Measurements from ENCODE around the gene DEFB124.

DEFB124 gene

DNA sequence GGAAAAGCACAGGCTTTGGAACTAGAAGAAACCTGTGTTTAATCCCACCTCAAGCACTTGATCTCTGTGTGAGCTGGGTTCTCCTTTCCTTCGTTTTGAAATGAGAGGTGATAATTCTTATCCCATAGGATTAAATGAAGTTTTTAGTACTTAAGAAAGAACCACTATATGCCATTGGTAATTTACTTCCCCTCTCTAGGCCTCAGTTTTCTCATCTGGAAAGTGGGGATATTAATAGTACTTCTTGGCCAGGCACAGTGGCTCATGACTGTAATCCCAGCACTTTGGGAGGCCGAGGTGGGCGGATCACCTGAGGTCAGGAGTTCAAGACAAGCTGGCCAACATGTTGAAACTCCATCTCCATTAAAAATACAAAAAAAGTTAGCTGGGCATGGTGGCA, 14.2 kb upstream of the DEFB124 start:
- no peaks in the 10 kb centered on the region for H3K9me3 ChIP-seq (ENCODE audit: control insufficient read depth in 2 of 2, low read length in 2 of 2)
- peaks cover 0 to 4% of the 10 kb centered on the region in 2 donors for H3K27me3 ChIP-seq (ENCODE audit: control insufficient read depth in 2 of 2, insufficient read depth in 2 of 2, low read length in 2 of 2)
- no peak overlapping the region for H3K27ac ChIP-seq (ENCODE audit: low read depth in 2 of 2, low read length in 2 of 2)
- H3K4me3 ChIP-seq (ENCODE audit: low read length in 2 of 2) = no peak overlapping the region
- no peak overlapping the region for H3K9ac ChIP-seq (ENCODE audit: low read depth in 1 of 2, low read length in 2 of 2)
- H3K36me3 ChIP-seq (ENCODE audit: control insufficient read depth in 2 of 2, insufficient read depth in 2 of 2, low read length in 2 of 2) = no peaks in the 10 kb centered on the region
- H3K4me1 ChIP-seq (ENCODE audit: control insufficient read depth in 2 of 2, insufficient read depth in 2 of 2, low read length in 2 of 2) = peaks cover 0 to 3% of the 10 kb centered on the region in 2 donors

DNA sequence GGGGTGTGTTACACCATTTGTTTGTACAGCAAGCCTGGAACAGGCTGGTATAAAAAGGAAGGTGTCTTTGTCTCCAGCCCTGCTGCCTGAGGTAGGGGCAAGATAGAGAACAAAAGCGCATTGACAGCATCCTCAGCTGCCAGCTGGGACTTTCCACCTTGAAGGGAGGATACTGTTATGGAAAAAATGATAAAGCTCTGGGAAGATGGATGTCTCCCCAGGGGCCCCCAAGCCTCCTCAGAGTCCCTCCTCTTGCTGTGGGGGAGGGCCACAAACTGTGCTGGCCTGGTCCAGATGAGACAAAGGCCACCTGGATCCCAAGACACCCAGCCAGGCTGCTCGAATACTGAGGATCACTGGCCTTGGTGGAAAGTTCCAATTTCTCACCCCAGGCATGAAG, 13.2 kb upstream of the DEFB124 start:
- Histone ChIP-seq H3K4me1 (ENCODE audit: control insufficient read depth in 2 of 2, insufficient read depth in 2 of 2, low read length in 2 of 2) (peaks cover 0 to 3% of the 10 kb centered on the region in 2 donors), H3K9me3 (ENCODE audit: control insufficient read depth in 2 of 2, low read length in 2 of 2) (no peaks in the 10 kb centered on the region), H3K27me3 (ENCODE audit: control insufficient read depth in 2 of 2, insufficient read depth in 2 of 2, low read length in 2 of 2) (peaks cover 0 to 4% of the 10 kb centered on the region in 2 donors), H3K36me3 (ENCODE audit: control insufficient read depth in 2 of 2, insufficient read depth in 2 of 2, low read length in 2 of 2) (no peaks in the 10 kb centered on the region), H3K27ac (ENCODE audit: low read depth in 2 of 2, low read length in 2 of 2) (no peak overlapping the region), H3K9ac (ENCODE audit: low read depth in 1 of 2, low read length in 2 of 2) (no peak overlapping the region), H3K4me3 (ENCODE audit: low read length in 2 of 2) (no peak overlapping the region)

DNA sequence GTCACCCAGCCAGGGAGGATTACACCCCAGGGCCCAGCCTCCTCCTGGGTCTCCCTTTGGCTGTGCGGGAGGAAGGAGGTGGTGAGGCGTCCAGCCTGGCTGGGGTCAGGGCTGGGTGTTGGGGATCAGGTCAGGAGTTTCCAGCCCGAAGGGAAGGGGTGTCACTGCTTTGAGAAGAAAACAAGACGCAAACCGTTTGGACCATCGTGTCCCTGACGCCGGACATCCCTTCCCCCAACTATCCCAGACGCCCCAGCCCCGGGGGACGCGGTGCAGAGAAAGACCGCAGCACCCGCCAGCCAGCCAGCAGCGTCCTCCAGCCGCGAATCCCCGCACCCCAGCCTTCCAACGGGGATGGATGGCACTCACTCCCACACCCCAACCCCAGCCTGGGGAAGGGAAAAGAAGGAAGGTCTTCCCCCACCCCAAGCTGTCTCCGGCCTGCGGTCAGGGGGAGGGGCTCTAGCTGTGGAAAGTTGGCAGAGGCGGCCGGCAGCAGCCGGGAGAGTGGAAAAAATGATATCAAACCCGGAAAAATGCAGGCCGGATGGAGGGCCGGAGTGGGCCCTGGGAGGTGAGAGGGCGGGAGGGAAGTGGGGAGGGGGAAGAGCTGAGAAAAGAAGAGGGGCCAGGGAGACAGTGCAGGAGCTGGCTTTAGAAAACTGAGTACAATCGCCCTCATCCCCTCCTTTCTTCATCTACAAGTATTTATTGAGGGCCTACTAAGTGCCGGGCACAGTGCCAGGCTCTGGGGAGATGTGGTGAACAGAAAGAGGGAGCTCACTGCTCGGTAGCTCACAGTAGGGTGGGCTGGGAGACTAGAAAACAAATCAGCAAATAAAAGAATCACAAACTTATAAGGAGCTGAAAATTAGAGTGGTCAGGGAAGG, 10.8 kb upstream of the DEFB124 start:
- Histone ChIP-seq H3K27ac (ENCODE audit: low read depth in 2 of 2, low read length in 2 of 2) (peak overlapping the region; percentile 72 to 80), H3K4me1 (ENCODE audit: control insufficient read depth in 2 of 2, insufficient read depth in 2 of 2, low read length in 2 of 2) (peaks cover 0 to 3% of the 10 kb centered on the region in 2 donors), H3K4me3 (ENCODE audit: low read length in 2 of 2) (peak overlapping the region; percentile 10 to 20), H3K36me3 (ENCODE audit: control insufficient read depth in 2 of 2, insufficient read depth in 2 of 2, low read length in 2 of 2) (no peaks in the 10 kb centered on the region), H3K27me3 (ENCODE audit: control insufficient read depth in 2 of 2, insufficient read depth in 2 of 2, low read length in 2 of 2) (peaks cover 0 to 4% of the 10 kb centered on the region in 2 donors), H3K9ac (ENCODE audit: low read depth in 1 of 2, low read length in 2 of 2) (peak overlapping the region; percentile 24 to 25), H3K9me3 (ENCODE audit: control insufficient read depth in 2 of 2, low read length in 2 of 2) (no peaks in the 10 kb centered on the region)

DNA sequence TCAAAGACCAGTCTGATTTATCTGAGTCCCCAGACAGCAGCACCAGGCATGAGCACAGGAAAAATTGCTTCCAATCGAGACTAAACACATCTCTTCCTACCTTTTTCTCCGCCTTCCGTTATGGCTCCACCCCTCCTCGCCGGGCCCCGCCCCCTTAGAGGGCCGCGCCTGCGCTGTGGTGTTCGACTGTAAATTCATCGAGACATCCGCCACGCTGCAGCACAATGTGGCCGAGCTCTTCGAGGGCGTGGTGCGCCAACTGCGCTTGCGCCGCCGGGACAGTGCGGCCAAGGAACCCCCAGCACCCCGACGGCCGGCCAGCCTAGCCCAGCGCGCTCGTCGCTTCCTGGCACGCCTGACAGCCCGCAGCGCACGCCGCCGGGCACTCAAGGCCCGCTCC, 9.1 kb upstream of the DEFB124 start:
- Histone ChIP-seq H3K27ac (ENCODE audit: low read depth in 2 of 2, low read length in 2 of 2) (no peak overlapping the region), H3K27me3 (ENCODE audit: control insufficient read depth in 2 of 2, insufficient read depth in 2 of 2, low read length in 2 of 2) (peaks cover 0 to 4% of the 10 kb centered on the region in 2 donors), H3K4me1 (ENCODE audit: control insufficient read depth in 2 of 2, insufficient read depth in 2 of 2, low read length in 2 of 2) (peaks cover 0 to 3% of the 10 kb centered on the region in 2 donors), H3K4me3 (ENCODE audit: low read length in 2 of 2) (no peak overlapping the region), H3K36me3 (ENCODE audit: control insufficient read depth in 2 of 2, insufficient read depth in 2 of 2, low read length in 2 of 2) (no peaks in the 10 kb centered on the region), H3K9me3 (ENCODE audit: control insufficient read depth in 2 of 2, low read length in 2 of 2) (no peaks in the 10 kb centered on the region), H3K9ac (ENCODE audit: low read depth in 1 of 2, low read length in 2 of 2) (no peak overlapping the region)

DNA sequence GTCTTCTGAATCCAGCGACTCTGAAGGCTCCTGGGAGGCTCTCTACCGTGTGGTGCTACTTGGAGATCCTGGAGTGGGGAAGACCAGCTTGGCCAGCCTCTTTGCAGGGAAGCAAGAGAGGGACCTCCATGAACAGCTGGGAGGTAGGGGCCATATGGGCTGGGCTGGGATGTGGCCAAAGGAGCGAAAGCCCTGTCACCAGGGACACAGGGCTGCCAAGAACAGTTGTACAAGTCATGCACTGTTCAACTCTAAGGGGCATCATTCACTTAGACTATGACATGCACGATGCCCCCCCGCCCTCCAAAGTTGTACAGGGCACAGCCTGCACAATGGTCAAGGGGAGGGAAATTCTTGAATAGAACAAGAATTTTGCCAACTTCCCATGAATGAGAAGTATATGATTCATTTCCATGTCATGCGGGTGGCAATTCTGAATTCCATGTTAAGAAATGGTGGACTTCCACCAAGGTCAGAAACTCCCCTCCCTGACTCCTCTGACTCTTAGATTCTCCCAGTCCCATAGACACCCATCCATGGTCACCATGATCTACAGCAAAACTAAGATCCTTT, 1.8 kb upstream of the DEFB124 start:
- no peak overlapping the region for H3K27ac ChIP-seq (ENCODE audit: low read depth in 2 of 2, low read length in 2 of 2)
- no peak overlapping the region for H3K9ac ChIP-seq (ENCODE audit: low read depth in 1 of 2, low read length in 2 of 2)
- no peaks in the 10 kb centered on the region for H3K36me3 ChIP-seq (ENCODE audit: control insufficient read depth in 2 of 2, insufficient read depth in 2 of 2, low read length in 2 of 2)
- no peak overlapping the region for H3K4me3 ChIP-seq (ENCODE audit: low read length in 2 of 2)
- H3K27me3 ChIP-seq (ENCODE audit: control insufficient read depth in 2 of 2, insufficient read depth in 2 of 2, low read length in 2 of 2) = peaks cover 5 to 8% of the 10 kb centered on the region in 2 donors
- H3K9me3 ChIP-seq (ENCODE audit: control insufficient read depth in 2 of 2, low read length in 2 of 2) = no peaks in the 10 kb centered on the region
- peaks cover 0 to 4% of the 10 kb centered on the region in 2 donors for H3K4me1 ChIP-seq (ENCODE audit: control insufficient read depth in 2 of 2, insufficient read depth in 2 of 2, low read length in 2 of 2)

DNA sequence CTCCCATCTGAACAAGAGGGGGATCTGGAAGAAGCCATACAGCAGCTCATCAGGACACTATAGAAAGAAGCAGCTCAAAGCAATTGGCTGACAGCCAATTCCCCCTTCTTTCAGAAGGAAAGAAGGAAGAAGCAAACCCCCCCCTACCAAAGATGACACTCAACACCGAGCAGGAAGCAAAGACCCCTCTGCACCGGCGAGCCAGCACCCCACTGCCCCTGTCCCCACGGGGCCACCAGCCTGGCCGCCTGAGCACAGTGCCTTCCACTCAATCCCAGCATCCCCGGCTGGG, 1.3 kb upstream of the DEFB124 start:
- Histone ChIP-seq H3K36me3 (ENCODE audit: control insufficient read depth in 2 of 2, insufficient read depth in 2 of 2, low read length in 2 of 2) (no peaks in the 10 kb centered on the region), H3K27ac (ENCODE audit: low read depth in 2 of 2, low read length in 2 of 2) (no peak overlapping the region), H3K27me3 (ENCODE audit: control insufficient read depth in 2 of 2, insufficient read depth in 2 of 2, low read length in 2 of 2) (peaks cover 5 to 8% of the 10 kb centered on the region in 2 donors), H3K4me1 (ENCODE audit: control insufficient read depth in 2 of 2, insufficient read depth in 2 of 2, low read length in 2 of 2) (peaks cover 0 to 4% of the 10 kb centered on the region in 2 donors), H3K9ac (ENCODE audit: low read depth in 1 of 2, low read length in 2 of 2) (no peak overlapping the region), H3K4me3 (ENCODE audit: low read length in 2 of 2) (peak overlapping the region in 1 of 2 donors; percentile 61), H3K9me3 (ENCODE audit: control insufficient read depth in 2 of 2, low read length in 2 of 2) (no peaks in the 10 kb centered on the region)

DNA sequence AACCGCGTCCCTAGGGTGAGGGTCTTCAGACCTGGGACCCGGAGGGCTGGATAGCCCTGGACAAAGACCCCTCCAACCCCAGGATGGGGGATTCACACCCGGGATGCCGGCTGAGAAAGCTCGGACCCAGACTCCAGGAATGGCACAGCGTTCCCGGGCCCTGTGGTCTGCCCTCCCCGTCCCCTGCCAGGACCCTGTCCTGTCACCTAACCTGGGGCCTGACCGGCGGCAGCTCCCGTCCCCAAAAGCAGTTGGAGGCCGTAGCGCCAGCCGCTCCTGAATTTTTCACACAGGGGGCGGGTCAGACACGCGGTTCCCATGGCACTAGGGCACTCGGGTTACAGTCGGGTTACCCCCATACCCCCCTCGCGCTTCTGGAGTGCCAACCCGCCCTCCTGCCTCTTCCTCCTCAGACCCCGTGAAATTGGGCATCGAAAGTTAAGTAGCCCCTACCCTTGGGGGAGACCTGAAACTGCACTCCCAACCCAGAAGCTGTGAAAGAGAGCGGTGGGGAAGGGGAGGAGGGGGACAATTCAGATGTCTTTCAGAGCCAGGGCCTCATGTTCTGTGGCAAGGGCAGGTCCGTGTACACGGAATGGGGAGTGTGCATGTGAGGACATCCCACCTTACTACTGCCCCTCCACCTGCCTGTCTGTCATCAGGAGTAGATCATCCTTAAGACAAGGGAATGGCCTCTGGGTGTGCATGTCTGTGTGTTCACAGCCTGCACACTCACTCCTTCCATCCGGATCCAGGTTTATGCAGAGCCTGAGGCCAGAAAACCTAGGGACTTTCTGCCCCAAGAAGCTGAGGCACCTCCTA, 756 bp upstream of the DEFB124 start:
- H3K36me3 ChIP-seq (ENCODE audit: control insufficient read depth in 2 of 2, insufficient read depth in 2 of 2, low read length in 2 of 2) = no peaks in the 10 kb centered on the region
- H3K27me3 ChIP-seq (ENCODE audit: control insufficient read depth in 2 of 2, insufficient read depth in 2 of 2, low read length in 2 of 2) = peaks cover 5 to 8% of the 10 kb centered on the region in 2 donors
- H3K27ac ChIP-seq (ENCODE audit: low read depth in 2 of 2, low read length in 2 of 2) = peak overlapping the region in 1 of 2 donors; percentile 21
- H3K9me3 ChIP-seq (ENCODE audit: control insufficient read depth in 2 of 2, low read length in 2 of 2) = no peaks in the 10 kb centered on the region
- H3K9ac ChIP-seq (ENCODE audit: low read depth in 1 of 2, low read length in 2 of 2) = peak overlapping the region; percentile 34 to 58
- H3K4me3 ChIP-seq (ENCODE audit: low read length in 2 of 2) = peak overlapping the region; percentile 40 to 61
- H3K4me1 ChIP-seq (ENCODE audit: control insufficient read depth in 2 of 2, insufficient read depth in 2 of 2, low read length in 2 of 2) = peaks cover 0 to 4% of the 10 kb centered on the region in 2 donors

DNA sequence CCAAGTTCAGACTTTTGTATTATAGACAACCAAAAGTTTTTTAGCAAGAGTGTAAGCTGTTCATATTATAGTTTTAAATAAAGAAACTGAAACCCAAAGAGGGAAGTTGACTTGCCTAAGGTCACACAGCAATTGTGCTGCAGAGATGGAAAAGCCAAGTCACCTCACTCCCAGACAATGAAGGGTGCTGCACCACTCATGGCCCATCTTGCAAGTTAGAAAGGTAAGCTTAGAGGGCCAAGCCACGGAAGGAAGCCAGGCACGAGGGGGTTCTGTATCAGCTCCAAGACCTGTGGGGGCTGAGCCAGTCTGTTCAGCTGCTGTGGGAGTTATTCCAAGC, 860 bp downstream of the DEFB124 start:
- no peak overlapping the region for H3K27ac ChIP-seq (ENCODE audit: low read depth in 2 of 2, low read length in 2 of 2)
- H3K9ac ChIP-seq (ENCODE audit: low read depth in 1 of 2, low read length in 2 of 2) = no peak overlapping the region
- H3K36me3 ChIP-seq (ENCODE audit: control insufficient read depth in 2 of 2, insufficient read depth in 2 of 2, low read length in 2 of 2) = no peaks in the 10 kb centered on the region
- H3K4me3 ChIP-seq (ENCODE audit: low read length in 2 of 2) = no peak overlapping the region
- H3K4me1 ChIP-seq (ENCODE audit: control insufficient read depth in 2 of 2, insufficient read depth in 2 of 2, low read length in 2 of 2) = peaks cover 0 to 4% of the 10 kb centered on the region in 2 donors
- H3K9me3 ChIP-seq (ENCODE audit: control insufficient read depth in 2 of 2, low read length in 2 of 2) = no peaks in the 10 kb centered on the region
- peaks cover 5 to 8% of the 10 kb centered on the region in 2 donors for H3K27me3 ChIP-seq (ENCODE audit: control insufficient read depth in 2 of 2, insufficient read depth in 2 of 2, low read length in 2 of 2)

DNA sequence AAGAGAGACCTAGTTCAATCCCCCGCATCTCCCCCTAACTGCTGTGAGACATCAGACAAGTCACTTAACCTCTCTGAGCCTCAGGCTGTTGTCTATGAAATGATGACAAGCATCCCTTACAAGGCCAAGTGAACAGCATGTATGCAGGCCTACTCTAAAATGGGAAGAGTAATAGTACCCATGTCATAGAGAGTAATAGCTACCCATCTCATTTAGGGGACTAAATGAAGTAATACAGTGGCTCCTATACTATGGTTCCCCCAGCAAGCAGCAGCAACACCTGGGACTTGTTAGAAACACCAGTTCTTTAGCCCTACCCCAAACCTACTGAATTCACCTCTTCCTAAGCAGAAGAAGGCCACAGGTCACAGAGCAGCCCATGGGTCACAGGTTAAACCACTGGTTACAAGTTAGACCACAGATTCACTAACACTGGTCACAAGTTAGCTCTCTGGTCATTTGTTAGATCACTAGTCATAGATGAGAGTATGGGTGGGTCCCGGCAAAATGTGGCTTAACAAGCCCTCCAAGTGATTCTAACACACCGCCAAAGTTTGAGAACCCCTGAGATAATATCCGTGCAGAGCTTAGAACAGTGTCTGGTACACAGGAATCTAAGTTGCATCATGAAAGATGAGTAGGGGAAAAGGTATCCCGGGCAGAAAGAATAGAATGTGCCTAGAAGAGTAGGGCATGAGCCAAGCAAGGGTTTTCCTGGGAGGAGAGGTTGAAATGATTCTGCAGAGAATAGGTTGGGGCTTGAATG, 1.4 kb downstream of the DEFB124 start:
- no peaks in the 10 kb centered on the region for H3K36me3 ChIP-seq (ENCODE audit: control insufficient read depth in 2 of 2, insufficient read depth in 2 of 2, low read length in 2 of 2)
- no peak overlapping the region for H3K9ac ChIP-seq (ENCODE audit: low read depth in 1 of 2, low read length in 2 of 2)
- no peaks in the 10 kb centered on the region for H3K9me3 ChIP-seq (ENCODE audit: control insufficient read depth in 2 of 2, low read length in 2 of 2)
- H3K4me3 ChIP-seq (ENCODE audit: low read length in 2 of 2) = no peak overlapping the region
- H3K27ac ChIP-seq (ENCODE audit: low read depth in 2 of 2, low read length in 2 of 2) = no peak overlapping the region
- H3K27me3 ChIP-seq (ENCODE audit: control insufficient read depth in 2 of 2, insufficient read depth in 2 of 2, low read length in 2 of 2) = peaks cover 5 to 8% of the 10 kb centered on the region in 2 donors
- peaks cover 0 to 4% of the 10 kb centered on the region in 2 donors for H3K4me1 ChIP-seq (ENCODE audit: control insufficient read depth in 2 of 2, insufficient read depth in 2 of 2, low read length in 2 of 2)

Measured in mucosa of rectum (tissue), 2 donors.